ENCODE measurements around the gene PBRM1.

PBRM1 gene

DNA sequence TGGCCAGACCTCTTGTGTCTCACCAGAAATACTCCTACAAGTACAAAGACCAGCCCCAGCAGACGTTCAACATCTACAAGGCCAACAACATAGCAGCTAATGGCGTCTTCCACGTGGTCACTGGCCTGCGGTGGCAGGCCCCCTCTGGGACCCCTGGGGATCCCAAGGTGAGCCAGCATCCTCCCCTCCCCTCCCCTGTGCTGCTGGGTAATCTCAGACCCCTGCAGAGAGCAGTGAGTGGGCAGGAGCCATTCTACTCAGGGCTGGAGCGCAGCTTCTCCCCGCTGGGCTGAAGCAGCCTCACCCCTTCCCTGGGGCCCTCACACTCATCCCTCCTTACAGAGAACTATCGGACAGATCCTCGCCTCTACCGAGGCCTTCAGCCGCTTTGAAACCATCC, 180.7 kb downstream of the PBRM1 start:
- no peak for DNase-seq (ENCODE audit: extremely low read depth, insufficient read length)
- Histone ChIP-seq H3K27me3 (replicated peaks; ENCODE audit: control insufficient read depth, insufficient read depth, low read length) (no peaks in the 10 kb centered on the region; the same call in 1 of the 2 replicates), H3K4me3 (replicated peaks; ENCODE audit: low read depth, low read length) (no peak overlapping the region), H3K36me3 (ENCODE audit: control insufficient read depth, insufficient read depth, low read length) (no peaks in the 10 kb centered on the region)
- no peak for TF ChIP-seq CTCF (IDR thresholded peaks at IDR 0.05; ENCODE audit: insufficient read depth, low read length, poor library complexity, severe bottlenecking)

GRCh38 chr3:52503788-52504424, 181.8 kb downstream of the PBRM1 start:
- no peak for TF ChIP-seq CTCF (IDR thresholded peaks at IDR 0.05; ENCODE audit: insufficient read depth, low read length, poor library complexity, severe bottlenecking)
- no peak for DNase-seq (ENCODE audit: extremely low read depth, insufficient read length)
- Histone ChIP-seq H3K27me3 (replicated peaks; ENCODE audit: control insufficient read depth, insufficient read depth, low read length) (no peaks in the 10 kb centered on the region; the same call in 1 of the 2 replicates), H3K36me3 (ENCODE audit: control insufficient read depth, insufficient read depth, low read length) (no peaks in the 10 kb centered on the region), H3K4me3 (replicated peaks; ENCODE audit: low read depth, low read length) (no peak overlapping the region)

DNA sequence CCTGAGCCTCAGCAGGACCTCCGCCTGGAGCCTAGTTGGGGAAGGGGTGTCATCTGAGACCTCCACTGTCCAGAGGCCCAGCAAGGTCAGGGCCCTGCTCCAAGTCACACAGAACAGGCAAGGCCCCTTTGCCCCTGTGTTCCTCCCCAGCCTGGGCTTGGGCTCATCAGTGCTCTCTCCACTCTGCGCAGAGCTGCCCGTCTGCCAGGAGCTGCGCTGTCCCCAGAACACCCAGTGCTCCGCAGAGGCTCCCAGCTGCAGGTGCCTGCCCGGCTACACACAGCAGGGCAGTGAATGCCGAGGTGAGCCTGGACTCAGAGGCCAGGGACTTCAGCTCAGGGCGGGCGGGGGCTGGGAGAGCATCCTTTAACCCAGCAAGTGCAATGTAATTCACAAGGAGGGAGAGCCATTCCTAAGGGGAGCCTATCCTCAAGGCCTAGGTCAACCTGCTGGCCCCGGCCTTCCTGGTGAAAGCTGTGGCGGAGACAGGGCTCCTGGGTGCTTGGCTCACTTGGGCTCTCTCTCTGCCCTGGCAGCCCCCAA, 182.8 kb downstream of the PBRM1 start:
- H3K4me3 ChIP-seq (replicated peaks; ENCODE audit: low read depth, low read length), result no peak overlapping the region
- no peak for DNase-seq (ENCODE audit: extremely low read depth, insufficient read length)
- TF ChIP-seq CTCF (IDR thresholded peaks at IDR 0.05; ENCODE audit: insufficient read depth, low read length, poor library complexity, severe bottlenecking), result no peak
- H3K27me3 ChIP-seq (replicated peaks; ENCODE audit: control insufficient read depth, insufficient read depth, low read length), result no peaks in the 10 kb centered on the region; the same call in 1 of the 2 replicates
- H3K36me3 ChIP-seq (ENCODE audit: control insufficient read depth, insufficient read depth, low read length), result no peaks in the 10 kb centered on the region

DNA sequence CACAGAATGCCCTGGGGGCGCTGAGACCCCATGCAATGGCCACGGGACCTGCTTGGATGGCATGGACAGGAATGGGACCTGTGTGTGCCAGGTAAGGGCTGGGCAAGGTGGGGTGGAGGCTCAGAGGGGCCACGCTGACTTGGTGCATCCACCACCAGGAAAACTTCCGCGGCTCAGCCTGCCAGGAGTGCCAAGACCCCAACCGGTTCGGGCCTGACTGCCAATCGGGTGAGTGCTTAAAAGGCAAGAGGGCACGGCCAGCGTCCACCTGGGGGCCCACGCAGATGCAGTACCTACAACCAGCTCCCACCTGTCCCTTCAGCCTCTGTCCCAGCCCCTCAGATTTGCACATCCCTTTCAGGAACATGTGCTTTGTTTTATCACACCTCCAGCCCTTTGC, 183.7 kb downstream of the PBRM1 start:
- no peaks in the 10 kb centered on the region for H3K36me3 ChIP-seq (ENCODE audit: control insufficient read depth, insufficient read depth, low read length)
- no peak for DNase-seq (ENCODE audit: extremely low read depth, insufficient read length)
- no peaks in the 10 kb centered on the region; the same call in 1 of the 2 replicates for H3K27me3 ChIP-seq (replicated peaks; ENCODE audit: control insufficient read depth, insufficient read depth, low read length)
- TF ChIP-seq CTCF (IDR thresholded peaks at IDR 0.05; ENCODE audit: insufficient read depth, low read length, poor library complexity, severe bottlenecking), result no peak
- H3K4me3 ChIP-seq (replicated peaks; ENCODE audit: low read depth, low read length), result no peak overlapping the region

- TF ChIP-seq CTCF (IDR thresholded peaks at IDR 0.05; ENCODE audit: insufficient read depth, low read length, poor library complexity, severe bottlenecking), result no peak
These were observed 184.7 kb downstream of the PBRM1 start for GRCh38 chr3:52501046-52501445.

More at GRCh38 chr3:52501046-52501445, 184.7 kb downstream of the PBRM1 start:
- no peak overlapping the region for H3K4me3 ChIP-seq (replicated peaks; ENCODE audit: low read depth, low read length)
- DNase-seq (ENCODE audit: extremely low read depth, insufficient read length), result no peak
- no peaks in the 10 kb centered on the region; the same call in 1 of the 2 replicates for H3K27me3 ChIP-seq (replicated peaks; ENCODE audit: control insufficient read depth, insufficient read depth, low read length)
- no peaks in the 10 kb centered on the region for H3K36me3 ChIP-seq (ENCODE audit: control insufficient read depth, insufficient read depth, low read length)
